Measurements from ENCODE around the gene SUPT20HL2. TPM values are rescaled to one million over a fixed set of nuclear protein-coding genes. Genes with fewer than 3 reads are reported as not detected.

Gene SUPT20HL2
- total RNA-seq, 2 donors from 2014 or later = not detected

GRCh38 chrX:24276015-24276414 is 37.9 kb downstream of the SUPT20HL2 start:
- no peak for TF ChIP-seq CTCF (IDR thresholded peaks at IDR 0.05)
- intact Hi-C loops (cut with DNase I) = no loop called here
- Histone ChIP-seq H3K27ac (no peak overlapping the region), H3K4me1 (no peaks in the 10 kb centered on the region), H3K9me3 (no peaks in the 10 kb centered on the region), H3K9ac (ENCODE audit: low read depth in 2 of 2, low read length in 2 of 2) (no peak overlapping the region), H3K27me3 (no peaks in the 10 kb centered on the region), H3K36me3 (no peaks in the 10 kb centered on the region), H3K4me3 (no peak overlapping the region)
- DNase-seq = no peak

GRCh38 chrX:24271262-24271661 is 42.6 kb downstream of the SUPT20HL2 start:
- no peak overlapping the region for H3K4me3 ChIP-seq
- DNase-seq = no peak
- H3K4me1 ChIP-seq = no peaks in the 10 kb centered on the region
- no peaks in the 10 kb centered on the region for H3K27me3 ChIP-seq
- H3K27ac ChIP-seq = no peak overlapping the region
- no peaks in the 10 kb centered on the region for H3K36me3 ChIP-seq
- intact Hi-C loops (cut with DNase I) = no loop called here
- no peak for TF ChIP-seq CTCF (IDR thresholded peaks at IDR 0.05)
- H3K9ac ChIP-seq (ENCODE audit: low read depth in 2 of 2, low read length in 2 of 2) = no peak overlapping the region
- no peaks in the 10 kb centered on the region for H3K9me3 ChIP-seq

GRCh38 chrX:24268786-24269185 is 45.1 kb downstream of the SUPT20HL2 start:
- Histone ChIP-seq H3K9me3 (no peaks in the 10 kb centered on the region), H3K36me3 (no peaks in the 10 kb centered on the region), H3K9ac (ENCODE audit: low read depth in 2 of 2, low read length in 2 of 2) (no peak overlapping the region), H3K4me1 (no peaks in the 10 kb centered on the region), H3K27me3 (no peaks in the 10 kb centered on the region), H3K27ac (no peak overlapping the region), H3K4me3 (no peak overlapping the region)
- TF ChIP-seq CTCF (IDR thresholded peaks at IDR 0.05) = no peak
- DNase-seq = no peak
- intact Hi-C loops (cut with DNase I) = no loop called here

- H3K36me3 ChIP-seq = no peaks in the 10 kb centered on the region
- no peaks in the 10 kb centered on the region for H3K4me1 ChIP-seq
- no peak overlapping the region for H3K27ac ChIP-seq
- intact Hi-C loops (cut with DNase I) = no loop called here
- no peak overlapping the region for H3K4me3 ChIP-seq
- H3K27me3 ChIP-seq = no peaks in the 10 kb centered on the region
- no peak for DNase-seq
- H3K9me3 ChIP-seq = no peaks in the 10 kb centered on the region
- no peak overlapping the region for H3K9ac ChIP-seq (ENCODE audit: low read depth in 2 of 2, low read length in 2 of 2)
- TF ChIP-seq CTCF (IDR thresholded peaks at IDR 0.05) = no peak
Observed at GRCh38 chrX:24266996-24267395, 46.9 kb downstream of the SUPT20HL2 start.

GRCh38 chrX:24264383-24264782 is 49.5 kb downstream of the SUPT20HL2 start:
- Histone ChIP-seq H3K27me3 (no peaks in the 10 kb centered on the region), H3K9me3 (no peaks in the 10 kb centered on the region), H3K27ac (no peak overlapping the region), H3K4me3 (no peak overlapping the region), H3K9ac (ENCODE audit: low read depth in 2 of 2, low read length in 2 of 2) (no peak overlapping the region), H3K36me3 (no peaks in the 10 kb centered on the region), H3K4me1 (no peaks in the 10 kb centered on the region)
- no peak for DNase-seq
- intact Hi-C loops (cut with DNase I) = no loop called here
- TF ChIP-seq CTCF (IDR thresholded peaks at IDR 0.05) = no peak

- H3K27ac ChIP-seq = no peak overlapping the region
- TF ChIP-seq CTCF (IDR thresholded peaks at IDR 0.05) = no peak
- H3K27me3 ChIP-seq = no peaks in the 10 kb centered on the region
- intact Hi-C loops (cut with DNase I) = no loop called here
- no peak overlapping the region for H3K4me3 ChIP-seq
- no peaks in the 10 kb centered on the region for H3K36me3 ChIP-seq
- no peak overlapping the region for H3K9ac ChIP-seq (ENCODE audit: low read depth in 2 of 2, low read length in 2 of 2)
- H3K9me3 ChIP-seq = no peaks in the 10 kb centered on the region
- no peak for DNase-seq
- no peaks in the 10 kb centered on the region for H3K4me1 ChIP-seq
Observed at GRCh38 chrX:24262309-24262708, 51.6 kb downstream of the SUPT20HL2 start.

Measured in colonic mucosa (tissue), 4 donors.